GM19099 (cell line): ENCODE measurements around the gene PGBD5.

Source experiments
- POLR2A ChIP-seq: IDR thresholded peaks from 3 replicates; pipeline ENCODE4 v1.6.1; 2011; ENCODE audit warnings: low read depth; ENCODE audit not compliant: insufficient read length; ENCODE audit errors: extremely low read depth

The PGBD5 gene

DNA sequence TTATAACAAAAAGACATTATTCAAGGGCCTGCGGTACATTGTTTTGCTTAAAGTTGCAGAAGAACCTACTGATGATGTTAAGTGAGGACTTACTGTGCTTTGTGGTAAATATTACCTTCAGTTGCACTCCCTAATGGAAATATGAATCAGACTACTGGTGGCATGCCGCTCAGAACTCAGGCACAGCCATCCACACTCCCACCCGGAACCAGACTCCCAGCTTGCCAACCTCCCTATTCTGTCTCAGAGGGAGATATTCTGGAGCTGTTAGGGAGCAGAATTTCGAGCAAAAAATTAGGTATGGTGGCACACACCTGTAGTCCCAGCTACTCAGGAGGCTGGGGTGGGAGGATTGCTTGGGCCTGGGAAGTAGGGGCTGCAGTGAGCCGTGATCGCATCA lies 13.1 kb downstream of the PGBD5 start:
- no peak for TF ChIP-seq POLR2A

DNA sequence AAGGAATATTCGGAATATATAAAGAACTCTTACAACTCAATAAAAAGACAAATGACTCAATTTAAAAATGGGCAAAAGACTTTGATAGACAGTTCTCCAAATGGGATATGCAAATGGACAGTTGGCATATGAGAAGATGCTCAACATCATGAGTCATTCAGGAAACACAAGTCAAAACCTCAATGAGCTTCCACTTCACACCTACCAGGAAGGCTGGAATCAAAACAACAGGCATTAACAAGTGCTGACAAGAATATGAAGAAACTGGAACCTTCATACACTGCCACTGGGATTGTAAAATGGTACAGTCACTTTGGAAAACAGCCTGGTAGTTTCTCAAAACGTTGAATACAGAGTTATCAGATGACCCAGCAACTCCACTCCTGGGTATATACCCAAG lies 17.2 kb downstream of the PGBD5 start:
- TF ChIP-seq POLR2A: no peak

DNA sequence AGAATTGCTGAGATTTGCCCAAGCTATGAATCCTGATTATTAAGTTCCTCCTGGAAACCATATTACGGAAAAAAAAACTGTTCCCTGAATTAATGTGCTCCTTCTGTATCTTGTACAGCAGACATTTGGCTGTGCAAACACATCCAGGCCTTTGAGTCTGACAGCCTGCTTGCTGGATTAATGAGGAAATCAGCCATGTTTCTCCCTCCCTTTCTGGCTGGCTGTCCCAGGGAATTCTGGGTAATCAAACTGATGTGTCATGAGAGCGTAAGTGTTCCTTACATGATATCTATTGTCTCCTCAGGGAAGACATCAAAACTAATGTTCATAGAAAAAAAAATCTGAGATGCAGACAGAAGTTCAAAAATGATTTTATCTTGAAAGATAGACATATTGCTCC lies 18.8 kb downstream of the PGBD5 start:
- TF ChIP-seq POLR2A: no peak

DNA sequence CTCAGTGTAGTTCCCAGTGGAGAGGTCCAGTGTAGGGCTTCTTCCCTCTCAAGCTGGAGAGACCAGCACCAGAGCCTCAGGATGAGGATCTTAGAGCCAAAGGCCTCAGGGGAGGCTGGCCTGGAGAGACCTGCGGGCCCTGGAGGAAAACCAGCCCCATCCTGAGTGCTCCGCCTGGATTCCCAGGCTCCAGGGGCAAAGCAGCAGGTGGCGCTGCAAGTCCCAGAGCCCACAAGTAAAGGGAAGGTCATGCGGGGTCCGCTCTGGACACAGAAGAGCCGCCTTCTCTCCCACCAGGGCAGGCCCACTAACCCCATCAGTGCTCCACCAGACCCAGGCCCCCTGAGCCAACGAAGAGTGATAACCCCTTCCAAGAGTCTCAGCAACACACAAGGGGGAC lies 22.7 kb downstream of the PGBD5 start:
- TF ChIP-seq POLR2A: no peak

DNA sequence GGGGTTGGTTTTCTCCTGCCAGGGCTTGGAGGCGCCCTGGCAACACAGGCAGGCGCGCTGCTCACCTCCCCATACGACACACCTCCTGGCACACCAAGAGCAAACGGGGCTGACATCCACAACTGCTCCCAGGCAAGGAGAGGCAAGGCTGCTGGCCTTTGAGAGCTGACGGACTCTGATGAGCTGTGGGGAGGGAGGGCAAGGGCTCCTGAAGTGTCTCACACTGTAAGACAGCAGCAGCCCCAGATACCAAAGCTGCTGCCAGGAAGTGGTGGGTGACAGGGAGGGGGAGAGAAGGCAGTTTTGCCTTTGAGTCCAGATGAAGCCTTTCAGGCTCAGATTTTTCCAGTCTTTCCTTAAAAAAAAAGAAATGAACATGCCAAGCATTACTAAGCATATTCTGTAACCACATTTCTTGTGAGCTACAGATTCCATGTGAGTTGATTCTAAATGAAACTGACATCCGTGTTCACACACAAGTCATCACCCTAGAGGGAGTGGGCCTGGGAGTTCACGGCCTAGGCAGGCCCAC lies 24.3 kb downstream of the PGBD5 start:
- no peak for TF ChIP-seq POLR2A

DNA sequence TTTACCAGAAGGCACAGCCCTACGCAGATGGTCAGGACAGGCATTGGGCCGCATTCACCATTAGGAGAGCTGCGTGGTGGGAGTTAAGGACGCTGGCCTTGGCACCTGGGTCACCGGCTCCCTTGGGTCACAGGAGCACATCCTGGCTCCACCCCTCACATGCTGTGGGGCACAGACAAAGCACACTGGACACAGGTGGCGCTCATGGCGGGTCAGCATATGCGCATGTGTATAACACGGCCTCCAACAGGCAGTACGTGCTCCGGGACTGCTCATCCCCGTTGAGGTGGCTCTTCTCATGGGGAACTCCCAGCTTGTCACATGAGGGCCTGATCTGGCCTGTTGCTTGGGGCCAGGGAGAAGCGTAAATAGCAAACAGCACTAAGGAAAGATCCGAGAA lies 25.0 kb downstream of the PGBD5 start:
- TF ChIP-seq POLR2A: no peak

DNA sequence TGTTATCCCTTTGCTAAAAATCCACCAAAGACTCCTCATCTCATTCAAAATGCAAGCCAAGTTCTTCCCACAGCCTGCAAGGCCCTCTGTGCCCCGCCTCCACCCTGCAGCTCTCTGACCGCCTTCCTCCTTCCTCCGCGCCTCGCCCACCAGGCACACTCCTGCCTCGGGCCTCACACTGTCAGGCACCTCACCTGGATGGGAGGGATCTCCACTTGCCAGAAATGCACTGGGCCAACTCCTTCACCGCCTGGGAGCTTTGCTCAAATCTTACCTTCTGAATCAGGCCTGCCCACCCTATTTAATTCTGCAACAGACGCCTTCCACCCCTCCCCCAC lies 26.2 kb downstream of the PGBD5 start:
- no peak for TF ChIP-seq POLR2A

DNA sequence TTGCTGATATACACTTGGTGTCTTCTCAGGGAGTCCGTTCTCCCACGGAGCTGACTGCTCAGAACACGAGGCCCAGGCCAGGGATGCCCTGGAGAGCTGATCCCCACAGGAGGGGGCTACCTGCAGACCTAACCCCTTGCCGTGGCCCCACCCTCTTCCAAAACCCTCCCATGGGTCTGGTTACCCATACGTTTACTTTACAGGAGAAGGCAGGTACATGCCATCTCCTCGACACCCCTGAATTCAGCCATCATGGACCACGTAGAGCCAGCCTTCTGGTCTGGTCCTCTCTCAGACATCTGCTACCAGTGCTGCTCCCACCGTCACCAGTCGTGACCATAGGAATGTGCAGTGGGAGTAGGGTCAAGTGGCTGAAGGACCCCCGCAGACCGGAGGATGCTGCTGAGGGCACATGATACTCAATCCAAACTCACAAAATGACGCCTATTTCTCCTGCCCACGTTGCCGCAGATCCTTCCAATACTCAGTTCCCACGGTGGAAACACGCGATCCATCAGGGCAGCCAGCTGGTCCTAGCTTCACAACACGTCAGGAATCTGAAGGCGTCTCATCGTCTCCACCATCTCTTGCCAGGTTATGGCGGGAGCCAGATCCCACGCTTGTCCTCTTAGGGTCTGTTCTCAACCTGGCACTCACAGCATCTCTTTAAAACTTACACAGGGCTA lies 26.7 kb downstream of the PGBD5 start:
- no peak for TF ChIP-seq POLR2A

DNA sequence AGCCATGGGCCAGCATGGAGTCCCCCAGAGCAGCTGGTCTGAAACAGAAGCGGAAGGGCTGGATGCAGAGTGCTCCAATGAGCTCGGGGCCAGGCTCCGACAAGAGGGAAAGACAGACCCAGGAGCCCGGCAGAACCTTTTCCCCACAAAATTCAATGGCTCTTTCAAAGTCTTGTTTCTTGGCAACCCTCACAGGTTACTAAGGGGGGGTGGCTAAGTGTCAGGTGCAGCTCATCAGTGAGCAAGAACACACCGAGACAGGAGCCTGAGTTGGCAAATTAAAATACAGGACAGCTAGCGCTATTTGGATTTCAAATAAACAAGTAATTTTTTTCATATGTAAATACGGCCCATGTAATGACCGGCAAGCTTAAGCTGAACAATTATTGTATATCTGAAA lies 27.3 kb downstream of the PGBD5 start:
- TF ChIP-seq POLR2A: no peak

DNA sequence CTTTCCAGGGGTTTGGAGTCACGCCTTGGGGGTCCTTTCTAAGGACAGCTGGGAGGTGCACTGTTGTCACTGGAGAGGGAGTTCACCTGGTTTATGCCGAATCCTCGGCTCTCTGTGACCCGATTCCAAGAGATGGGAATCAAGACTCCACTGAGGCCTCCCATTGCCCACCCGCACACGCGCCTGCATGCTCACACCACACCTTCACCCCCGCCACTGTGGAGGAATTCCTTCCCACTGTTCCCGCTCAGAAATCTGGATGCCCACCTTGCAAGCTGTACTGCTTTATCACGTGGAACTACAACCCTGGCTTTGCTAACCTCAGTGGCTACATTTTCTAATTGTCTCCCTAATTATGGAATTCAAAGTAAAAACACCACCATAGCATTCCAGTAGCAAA lies 29.2 kb downstream of the PGBD5 start:
- TF ChIP-seq POLR2A: no peak

DNA sequence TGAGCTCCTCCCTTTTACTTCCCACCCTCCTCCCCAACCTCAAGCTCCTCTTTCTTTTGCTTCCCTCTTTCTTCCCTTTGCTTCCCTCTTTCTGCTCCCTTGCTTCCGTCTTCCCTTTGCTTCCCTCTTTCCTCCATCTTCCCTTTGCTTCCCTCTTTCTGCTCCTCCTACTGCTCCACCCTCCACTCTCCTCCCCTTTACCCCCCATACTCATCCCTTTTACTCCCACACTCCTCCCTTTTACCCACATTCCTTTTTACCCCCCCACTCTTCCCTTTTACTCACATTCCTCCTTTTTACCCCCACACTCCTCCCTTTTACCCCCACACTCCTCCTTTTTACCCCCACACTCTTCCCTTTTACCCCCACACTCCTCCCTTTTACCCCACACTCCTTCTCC lies 30.2 kb downstream of the PGBD5 start:
- no peak for TF ChIP-seq POLR2A

DNA sequence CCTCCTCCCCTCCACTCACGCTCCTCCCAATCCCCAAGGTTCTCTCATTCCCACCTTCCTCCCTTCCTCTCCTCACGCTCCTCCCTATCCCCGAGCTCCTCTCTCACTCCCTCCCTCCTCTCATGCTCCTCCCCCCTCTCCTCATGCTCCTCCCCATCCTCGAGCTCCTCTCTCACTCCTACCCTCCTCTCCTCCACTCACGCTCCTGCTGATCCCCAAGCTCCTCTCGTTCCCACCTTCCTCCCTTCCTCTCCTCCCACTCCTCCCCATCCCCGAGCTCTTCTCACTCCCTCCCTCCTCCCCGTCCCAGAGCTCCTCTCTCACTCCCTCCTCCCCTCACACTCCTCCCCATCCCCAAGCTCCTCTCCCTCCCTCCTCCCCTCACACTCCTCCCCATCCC lies 31.4 kb downstream of the PGBD5 start:
- no peak for TF ChIP-seq POLR2A

DNA sequence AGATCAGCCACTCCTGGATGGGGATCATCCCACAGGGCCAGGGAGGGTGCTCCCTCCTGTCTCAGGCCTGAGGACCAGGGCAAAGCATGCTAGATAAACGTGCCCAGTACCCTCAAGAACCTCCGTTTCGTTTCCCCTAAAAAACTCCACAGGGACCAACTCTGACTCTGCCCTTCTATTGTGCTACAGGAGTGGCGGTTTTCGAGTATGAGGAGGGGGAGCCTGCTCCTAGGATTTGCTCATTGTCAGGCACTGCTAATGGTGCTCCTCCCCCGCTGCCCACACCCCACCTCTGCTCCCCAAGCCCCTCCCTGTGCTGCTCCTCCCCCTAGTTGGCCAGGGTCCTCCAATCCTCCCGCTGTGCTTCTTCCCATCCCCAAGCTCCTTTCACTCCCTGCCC lies 32.0 kb downstream of the PGBD5 start:
- no peak for TF ChIP-seq POLR2A

DNA sequence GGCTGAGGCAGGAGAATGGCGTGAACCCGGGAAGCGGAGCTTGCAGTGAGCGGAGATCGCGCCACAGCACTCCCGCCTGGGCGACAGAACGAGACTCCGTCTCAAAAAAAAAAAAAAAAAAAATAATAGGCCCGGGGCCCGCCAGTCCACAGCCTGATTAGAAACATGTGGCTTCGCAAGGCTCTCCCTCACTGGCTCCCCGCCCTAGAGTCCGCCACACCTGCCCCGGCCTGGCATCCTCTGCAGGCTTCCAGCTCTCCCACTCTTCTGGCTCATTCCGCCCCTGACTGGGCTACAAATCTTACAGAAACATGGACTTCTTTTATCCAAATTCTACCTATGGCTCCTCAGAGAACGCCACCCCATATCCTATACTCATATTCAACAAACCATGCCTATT lies 32.4 kb downstream of the PGBD5 start:
- no peak for TF ChIP-seq POLR2A

DNA sequence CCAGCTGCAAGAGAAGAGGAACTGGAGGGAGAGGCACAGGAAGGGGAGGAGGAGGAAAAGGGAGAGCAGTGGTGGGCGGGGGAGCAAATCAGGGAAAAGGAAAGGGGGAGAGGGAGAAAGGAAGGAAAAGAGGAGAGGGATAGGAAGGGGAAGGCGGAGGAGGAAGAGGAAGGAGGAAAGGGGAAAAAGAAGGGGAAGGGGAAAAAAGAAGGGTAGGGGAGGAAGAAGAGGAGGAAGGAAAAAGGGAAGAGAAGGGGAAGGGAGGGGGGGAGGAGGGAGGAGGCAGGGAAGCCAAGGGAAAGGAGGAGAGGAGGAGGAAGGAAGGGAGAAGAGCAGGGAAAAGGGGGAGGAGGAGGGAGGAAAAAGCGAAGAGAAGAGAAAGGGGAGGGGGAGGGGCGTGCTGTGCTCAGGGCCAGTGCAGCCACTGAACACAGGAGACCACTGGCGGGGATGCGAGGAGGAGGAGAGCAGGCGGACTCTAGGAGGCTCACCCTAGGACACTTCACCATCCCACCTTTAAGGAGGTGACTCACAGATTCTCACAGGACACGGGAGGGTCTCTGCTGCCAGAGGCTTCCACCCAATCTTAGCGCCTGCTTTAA lies 33.1 kb downstream of the PGBD5 start:
- TF ChIP-seq POLR2A: no peak

DNA sequence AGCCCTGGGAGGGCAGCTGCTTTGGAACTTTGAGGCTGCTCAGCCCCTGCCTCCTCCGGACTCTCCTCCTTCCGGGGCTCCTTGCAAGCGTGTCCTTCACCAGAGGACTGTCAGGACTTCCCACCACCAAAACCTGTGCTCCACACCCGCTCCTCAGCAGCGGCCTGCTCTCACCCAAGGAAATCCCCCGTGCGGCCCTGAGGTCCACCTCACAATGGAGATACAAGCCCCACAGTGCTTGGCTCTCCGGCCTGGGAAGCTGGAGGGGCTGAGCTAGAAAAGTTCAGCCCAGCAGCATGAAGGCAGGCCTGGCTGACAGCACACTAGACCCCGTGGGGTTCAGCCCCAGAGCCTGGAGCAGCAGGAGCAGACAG lies 33.6 kb downstream of the PGBD5 start:
- TF ChIP-seq POLR2A: no peak
